Measurements from ENCODE around the gene SCARB1. TPM values are rescaled to one million over a fixed set of nuclear protein-coding genes. Genes with fewer than 3 reads are reported as not detected.

Gene SCARB1
- total RNA-seq, 1 experiment from 2014 or later = 359 TPM

DNA sequence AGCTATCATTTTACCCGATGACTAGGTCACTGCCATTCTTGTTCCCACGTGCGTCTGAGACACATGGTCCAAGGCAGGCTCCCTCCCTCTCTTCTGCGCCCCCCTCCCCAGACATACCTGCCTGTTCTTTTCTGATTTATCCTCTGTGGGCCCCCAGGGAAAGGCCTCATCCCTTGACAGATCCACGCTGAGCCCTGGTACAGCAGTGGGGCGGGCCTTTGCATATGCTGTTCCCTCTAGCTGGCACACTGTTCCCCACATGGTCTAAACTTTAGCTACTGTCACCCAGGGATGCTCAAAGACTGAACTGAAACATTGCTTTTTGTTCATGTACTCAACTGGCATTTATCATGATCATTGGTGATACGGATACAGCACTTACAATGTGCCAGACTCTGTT is 122.5 kb downstream of the SCARB1 start:
- no peak for DNase-seq (ENCODE audit: low read depth, low spot score)
- peaks cover 87% of the 10 kb centered on the region for H3K4me1 ChIP-seq (ENCODE audit: control insufficient read depth, insufficient read depth, low read length)
- H3K36me3 ChIP-seq (ENCODE audit: control insufficient read depth, insufficient read depth, low read length) = no peaks in the 10 kb centered on the region
- H3K9me3 ChIP-seq (ENCODE audit: control insufficient read depth, insufficient read depth, low read depth, low read length) = peaks cover 3% of the 10 kb centered on the region; the same call in 1 of the 2 replicates
- no peak overlapping the region for H3K4me3 ChIP-seq (ENCODE audit: low read depth in 2 of 2, low read length in 2 of 2)
- no peaks in the 10 kb centered on the region for H3K27me3 ChIP-seq (ENCODE audit: control insufficient read depth, insufficient read depth, low read length)
- POLR2A ChIA-PET = no interaction called here
- no TSS peak for BruUV-seq (replicated peaks)
- ATAC-seq = no peak
- in situ Hi-C loops (cut with HindIII; ENCODE audit: low pct_unique_long_range_greater_than_20kb, low sequenced_read_pairs) (no loop called here), intact Hi-C loops (cut with micrococcal nuclease; ENCODE audit: unreplicated experiment) (no loop called here)
- H3K27ac ChIP-seq (ENCODE audit: low read length) = peak overlapping the region; percentile 100
- CTCF ChIA-PET = interaction anchor here (1.0 kb wide), 1 partner anchor 409 kb away, joined by 3 read pairs; no protein-coding TSS in a partner anchor
- TF ChIP-seq, protein P1, sequence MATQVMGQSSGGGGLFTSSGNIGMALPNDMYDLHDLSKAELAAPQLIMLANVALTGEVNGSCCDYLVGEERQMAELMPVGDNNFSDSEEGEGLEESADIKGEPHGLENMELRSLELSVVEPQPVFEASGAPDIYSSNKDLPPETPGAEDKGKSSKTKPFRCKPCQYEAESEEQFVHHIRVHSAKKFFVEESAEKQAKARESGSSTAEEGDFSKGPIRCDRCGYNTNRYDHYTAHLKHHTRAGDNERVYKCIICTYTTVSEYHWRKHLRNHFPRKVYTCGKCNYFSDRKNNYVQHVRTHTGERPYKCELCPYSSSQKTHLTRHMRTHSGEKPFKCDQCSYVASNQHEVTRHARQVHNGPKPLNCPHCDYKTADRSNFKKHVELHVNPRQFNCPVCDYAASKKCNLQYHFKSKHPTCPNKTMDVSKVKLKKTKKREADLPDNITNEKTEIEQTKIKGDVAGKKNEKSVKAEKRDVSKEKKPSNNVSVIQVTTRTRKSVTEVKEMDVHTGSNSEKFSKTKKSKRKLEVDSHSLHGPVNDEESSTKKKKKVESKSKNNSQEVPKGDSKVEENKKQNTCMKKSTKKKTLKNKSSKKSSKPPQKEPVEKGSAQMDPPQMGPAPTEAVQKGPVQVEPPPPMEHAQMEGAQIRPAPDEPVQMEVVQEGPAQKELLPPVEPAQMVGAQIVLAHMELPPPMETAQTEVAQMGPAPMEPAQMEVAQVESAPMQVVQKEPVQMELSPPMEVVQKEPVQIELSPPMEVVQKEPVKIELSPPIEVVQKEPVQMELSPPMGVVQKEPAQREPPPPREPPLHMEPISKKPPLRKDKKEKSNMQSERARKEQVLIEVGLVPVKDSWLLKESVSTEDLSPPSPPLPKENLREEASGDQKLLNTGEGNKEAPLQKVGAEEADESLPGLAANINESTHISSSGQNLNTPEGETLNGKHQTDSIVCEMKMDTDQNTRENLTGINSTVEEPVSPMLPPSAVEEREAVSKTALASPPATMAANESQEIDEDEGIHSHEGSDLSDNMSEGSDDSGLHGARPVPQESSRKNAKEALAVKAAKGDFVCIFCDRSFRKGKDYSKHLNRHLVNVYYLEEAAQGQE (IDR thresholded peaks at IDR 0.05; ENCODE audit: insufficient read depth in 1 of 2, low read depth in 2 of 2, low read length in 1 of 2) = no peak
- TF ChIP-seq SIN3A (IDR thresholded peaks at IDR 0.05; ENCODE audit: borderline replicate concordance, insufficient read depth, low read depth, low read length) = no peak
- TF ChIP-seq POLR2AphosphoS5 (IDR thresholded peaks at IDR 0.05; ENCODE audit: low read depth, low read length) = no peak
- no peak; the same call in 1 of the 2 replicates for TF ChIP-seq TCF7L2 (IDR thresholded peaks at IDR 0.05; ENCODE audit: low read depth, low read length)
- TF ChIP-seq, protein P2, sequence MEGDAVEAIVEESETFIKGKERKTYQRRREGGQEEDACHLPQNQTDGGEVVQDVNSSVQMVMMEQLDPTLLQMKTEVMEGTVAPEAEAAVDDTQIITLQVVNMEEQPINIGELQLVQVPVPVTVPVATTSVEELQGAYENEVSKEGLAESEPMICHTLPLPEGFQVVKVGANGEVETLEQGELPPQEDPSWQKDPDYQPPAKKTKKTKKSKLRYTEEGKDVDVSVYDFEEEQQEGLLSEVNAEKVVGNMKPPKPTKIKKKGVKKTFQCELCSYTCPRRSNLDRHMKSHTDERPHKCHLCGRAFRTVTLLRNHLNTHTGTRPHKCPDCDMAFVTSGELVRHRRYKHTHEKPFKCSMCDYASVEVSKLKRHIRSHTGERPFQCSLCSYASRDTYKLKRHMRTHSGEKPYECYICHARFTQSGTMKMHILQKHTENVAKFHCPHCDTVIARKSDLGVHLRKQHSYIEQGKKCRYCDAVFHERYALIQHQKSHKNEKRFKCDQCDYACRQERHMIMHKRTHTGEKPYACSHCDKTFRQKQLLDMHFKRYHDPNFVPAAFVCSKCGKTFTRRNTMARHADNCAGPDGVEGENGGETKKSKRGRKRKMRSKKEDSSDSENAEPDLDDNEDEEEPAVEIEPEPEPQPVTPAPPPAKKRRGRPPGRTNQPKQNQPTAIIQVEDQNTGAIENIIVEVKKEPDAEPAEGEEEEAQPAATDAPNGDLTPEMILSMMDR (IDR thresholded peaks at IDR 0.05) = no peak

DNA sequence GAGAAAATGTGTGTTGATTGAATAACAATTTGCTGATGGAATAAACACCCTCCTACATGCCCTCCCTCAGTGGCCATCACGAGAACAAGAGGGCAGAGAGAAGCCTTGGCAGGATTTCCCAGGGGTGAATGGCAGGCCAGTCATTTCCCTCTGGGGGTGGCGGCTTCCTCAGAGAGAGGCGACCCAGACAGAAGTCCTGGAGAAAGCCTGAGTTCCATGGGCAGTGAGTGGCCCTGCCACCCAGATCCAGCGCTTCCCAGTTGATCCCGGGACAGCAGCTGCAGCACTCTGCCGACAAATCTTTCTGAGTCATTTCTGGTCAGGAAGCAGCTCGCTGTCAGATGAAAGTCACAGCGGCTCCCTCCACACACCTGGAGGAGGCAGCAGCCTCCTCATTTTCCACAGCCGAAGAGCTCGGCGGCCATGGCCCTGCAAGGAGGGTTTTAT is 123.0 kb downstream of the SCARB1 start:
- in situ Hi-C loops (cut with HindIII; ENCODE audit: low pct_unique_long_range_greater_than_20kb, low sequenced_read_pairs) = no loop called here
- TF ChIP-seq, protein P2 (IDR thresholded peaks at IDR 0.05) = no peak
- TF ChIP-seq SIN3A (IDR thresholded peaks at IDR 0.05; ENCODE audit: borderline replicate concordance, insufficient read depth, low read depth, low read length) (no peak), TCF7L2 (IDR thresholded peaks at IDR 0.05; ENCODE audit: low read depth, low read length) (peak; percentile 91)
- ATAC-seq (peak; percentile 60), DNase-seq (ENCODE audit: low read depth, low spot score) (no peak)
- Histone ChIP-seq H3K9me3 (ENCODE audit: control insufficient read depth, insufficient read depth, low read depth, low read length) (peaks cover 3% of the 10 kb centered on the region; the same call in 1 of the 2 replicates), H3K4me3 (ENCODE audit: low read depth in 2 of 2, low read length in 2 of 2) (no peak overlapping the region), H3K36me3 (ENCODE audit: control insufficient read depth, insufficient read depth, low read length) (no peaks in the 10 kb centered on the region), H3K27me3 (ENCODE audit: control insufficient read depth, insufficient read depth, low read length) (no peaks in the 10 kb centered on the region), H3K27ac (ENCODE audit: low read length) (peak overlapping the region; percentile 100), H3K4me1 (ENCODE audit: control insufficient read depth, insufficient read depth, low read length) (peaks cover 91% of the 10 kb centered on the region)
- CTCF ChIA-PET = interaction anchor here (1.0 kb wide), 1 partner anchor 408 kb away, joined by 3 read pairs; no protein-coding TSS in a partner anchor
- intact Hi-C loops (cut with micrococcal nuclease; ENCODE audit: unreplicated experiment) = no loop called here
- BruUV-seq (replicated peaks) = no TSS peak
- POLR2A ChIA-PET = no interaction called here

Measured in Panc1 (cell line).